ENCODE results near the gene IFITM2.
"Not testable (repeated sequence)": the region's sequence is repeated elsewhere in the genome, so short reads cannot be mapped to it uniquely, and the experiment has no call there.

The IFITM2 gene

GRCh38 chr11:329886-330253, 22.3 kb downstream of the IFITM2 start:
- no peak for TF ChIP-seq CTCF (conservative IDR thresholded peaks at IDR 0.05)
- TF ChIP-seq ZFX (IDR thresholded peaks at IDR 0.05), result no peak

GRCh38 chr11:330307-330693, 22.7 kb downstream of the IFITM2 start:
- no peak overlapping the region for H3K27ac ChIP-seq
- TF ChIP-seq ZFX (IDR thresholded peaks at IDR 0.05) (no peak), CTCF (conservative IDR thresholded peaks at IDR 0.05) (no peak)

More at GRCh38 chr11:329886-330253, 22.3 kb downstream of the IFITM2 start:
- no peak overlapping the region for H3K27ac ChIP-seq

- H3K27ac ChIP-seq, result no peak overlapping the region
- no peak for TF ChIP-seq CTCF (conservative IDR thresholded peaks at IDR 0.05)
- no peak for TF ChIP-seq ZFX (IDR thresholded peaks at IDR 0.05)
Observed at GRCh38 chr11:330694-331357, 23.2 kb downstream of the IFITM2 start.

- TF ChIP-seq CTCF (conservative IDR thresholded peaks at IDR 0.05), result no peak
- no peak overlapping the region for H3K27ac ChIP-seq
Observed at GRCh38 chr11:331358-332060, 23.9 kb downstream of the IFITM2 start.

- TF ChIP-seq CTCF (conservative IDR thresholded peaks at IDR 0.05) (no peak), ZFX (IDR thresholded peaks at IDR 0.05) (no peak)
- H3K27ac ChIP-seq, result no peak overlapping the region
Observed at GRCh38 chr11:332651-333480, 25.2 kb downstream of the IFITM2 start.

GRCh38 chr11:333616-334263, 26.1 kb downstream of the IFITM2 start:
- H3K27ac ChIP-seq, result not testable (repeated sequence)

GRCh38 chr11:334264-334994, 26.8 kb downstream of the IFITM2 start:
- TF ChIP-seq CTCF (conservative IDR thresholded peaks at IDR 0.05) (no peak), ZFX (IDR thresholded peaks at IDR 0.05) (no peak)
- no peak overlapping the region for H3K27ac ChIP-seq

All from C4-2B (cell line).